DOHH2 (cell line): Measurements from ENCODE around the gene AOC1.

Source experiments
- CTCF ChIP-seq: fragments of 200-600 bp; sonication (generic); IDR thresholded peaks from one replicate; pipeline ENCODE4 v1.5.1; 2014; ENCODE audit warnings: antibody characterized with exemption, mild to moderate bottlenecking, low read depth, low read length; ENCODE audit not compliant: poor library complexity, severe bottlenecking
- EZH2phosphoT487 ChIP-seq: fragments of 200-600 bp; sonication (generic); IDR thresholded peaks from 2 replicates; pipeline ENCODE4 v1.6.1; 2017; ENCODE audit warnings: borderline replicate concordance, mild to moderate bottlenecking, antibody characterized with exemption, low read length, moderate library complexity, mixed read lengths

DNA sequence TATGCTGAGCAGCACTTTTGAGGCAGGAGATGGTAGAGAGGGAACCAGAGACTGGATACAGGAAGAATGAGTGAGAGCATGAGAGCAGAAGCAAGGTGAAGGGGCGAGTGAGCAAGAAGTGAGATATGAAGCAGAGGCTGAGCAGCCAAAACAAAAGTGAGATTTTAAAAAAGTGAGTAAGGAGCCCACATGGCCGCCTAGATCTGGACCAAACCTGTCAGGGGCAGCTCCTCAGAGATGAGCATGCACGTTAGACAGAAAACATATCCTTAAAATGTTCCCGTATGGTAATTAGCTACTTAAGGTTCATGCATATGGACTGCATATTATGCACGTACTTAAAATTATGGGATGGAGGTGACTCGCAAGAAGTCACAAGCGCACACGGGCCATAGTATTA lies 29.3 kb upstream of the AOC1 start:
- TF ChIP-seq CTCF (no peak), EZH2phosphoT487 (no peak)
